Ishikawa (cell line): ENCODE measurements around the gene C19orf81.

ENCODE experiments used
- CEBPB ChIP-seq: IDR thresholded peaks from 2 replicates; pipeline ENCODE4 v1.6.1; 2012
- CREB1 ChIP-seq: IDR thresholded peaks from 2 replicates; pipeline ENCODE4 v1.6.1; 2012; ENCODE audit warnings: low read depth
- EGR1 ChIP-seq: IDR thresholded peaks from 2 replicates; pipeline ENCODE4 v1.6.1; 2012
- EP300 ChIP-seq: IDR thresholded peaks from 2 replicates; pipeline ENCODE4 v1.6.1; 2012; ENCODE audit warnings: borderline replicate concordance
- FOXM1 ChIP-seq: IDR thresholded peaks from 2 replicates; pipeline ENCODE4 v1.6.1; 2012; ENCODE audit warnings: low read depth, borderline replicate concordance
- MAX ChIP-seq: IDR thresholded peaks from 2 replicates; pipeline ENCODE4 v1.6.1; 2012
- NFIC ChIP-seq: IDR thresholded peaks from 2 replicates; pipeline ENCODE4 v1.6.1; 2012
- RAD21 ChIP-seq: IDR thresholded peaks from 2 replicates; pipeline ENCODE4 v1.6.1; 2012; ENCODE audit warnings: low read depth
- TAF1 ChIP-seq: IDR thresholded peaks from 2 replicates; pipeline ENCODE4 v1.6.1; 2012; ENCODE audit warnings: low read depth, mild to moderate bottlenecking
- TCF12 ChIP-seq: IDR thresholded peaks from 2 replicates; pipeline ENCODE4 v1.6.1; 2012; ENCODE audit warnings: low read depth
- TEAD4 ChIP-seq: IDR thresholded peaks from 2 replicates; pipeline ENCODE4 v1.6.1; 2012
- YY1 ChIP-seq: IDR thresholded peaks from 2 replicates; pipeline ENCODE4 v1.6.1; 2012; ENCODE audit warnings: low read depth
- ZBTB7A ChIP-seq: IDR thresholded peaks from 2 replicates; pipeline ENCODE4 v1.6.1; 2012; ENCODE audit warnings: low read depth
- TF ChIP-seq, protein P1 (sequence below): IDR thresholded peaks from 2 replicates; pipeline ENCODE4 v1.6.1; 2012
- TF ChIP-seq, protein P2 (sequence below): IDR thresholded peaks from 2 replicates; pipeline ENCODE4 v1.6.1; 2012; ENCODE audit warnings: low read depth, mild to moderate bottlenecking

C19orf81 gene

GRCh38 chr19:50688766-50689165 is 39.5 kb downstream of the C19orf81 start:
- no peak for TF ChIP-seq CEBPB
- TF ChIP-seq EGR1: no peak
- no peak for TF ChIP-seq EP300
- TF ChIP-seq YY1: no peak
- TF ChIP-seq TCF12: no peak
- TF ChIP-seq TEAD4: no peak
- no peak for TF ChIP-seq ZBTB7A
- TF ChIP-seq, protein P1, sequence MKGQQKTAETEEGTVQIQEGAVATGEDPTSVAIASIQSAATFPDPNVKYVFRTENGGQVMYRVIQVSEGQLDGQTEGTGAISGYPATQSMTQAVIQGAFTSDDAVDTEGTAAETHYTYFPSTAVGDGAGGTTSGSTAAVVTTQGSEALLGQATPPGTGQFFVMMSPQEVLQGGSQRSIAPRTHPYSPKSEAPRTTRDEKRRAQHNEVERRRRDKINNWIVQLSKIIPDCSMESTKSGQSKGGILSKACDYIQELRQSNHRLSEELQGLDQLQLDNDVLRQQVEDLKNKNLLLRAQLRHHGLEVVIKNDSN: no peak
- no peak for TF ChIP-seq RAD21
- no peak for TF ChIP-seq TAF1
- no peak for TF ChIP-seq FOXM1
- no peak for TF ChIP-seq CREB1
- no peak for TF ChIP-seq MAX
- TF ChIP-seq, protein P2, sequence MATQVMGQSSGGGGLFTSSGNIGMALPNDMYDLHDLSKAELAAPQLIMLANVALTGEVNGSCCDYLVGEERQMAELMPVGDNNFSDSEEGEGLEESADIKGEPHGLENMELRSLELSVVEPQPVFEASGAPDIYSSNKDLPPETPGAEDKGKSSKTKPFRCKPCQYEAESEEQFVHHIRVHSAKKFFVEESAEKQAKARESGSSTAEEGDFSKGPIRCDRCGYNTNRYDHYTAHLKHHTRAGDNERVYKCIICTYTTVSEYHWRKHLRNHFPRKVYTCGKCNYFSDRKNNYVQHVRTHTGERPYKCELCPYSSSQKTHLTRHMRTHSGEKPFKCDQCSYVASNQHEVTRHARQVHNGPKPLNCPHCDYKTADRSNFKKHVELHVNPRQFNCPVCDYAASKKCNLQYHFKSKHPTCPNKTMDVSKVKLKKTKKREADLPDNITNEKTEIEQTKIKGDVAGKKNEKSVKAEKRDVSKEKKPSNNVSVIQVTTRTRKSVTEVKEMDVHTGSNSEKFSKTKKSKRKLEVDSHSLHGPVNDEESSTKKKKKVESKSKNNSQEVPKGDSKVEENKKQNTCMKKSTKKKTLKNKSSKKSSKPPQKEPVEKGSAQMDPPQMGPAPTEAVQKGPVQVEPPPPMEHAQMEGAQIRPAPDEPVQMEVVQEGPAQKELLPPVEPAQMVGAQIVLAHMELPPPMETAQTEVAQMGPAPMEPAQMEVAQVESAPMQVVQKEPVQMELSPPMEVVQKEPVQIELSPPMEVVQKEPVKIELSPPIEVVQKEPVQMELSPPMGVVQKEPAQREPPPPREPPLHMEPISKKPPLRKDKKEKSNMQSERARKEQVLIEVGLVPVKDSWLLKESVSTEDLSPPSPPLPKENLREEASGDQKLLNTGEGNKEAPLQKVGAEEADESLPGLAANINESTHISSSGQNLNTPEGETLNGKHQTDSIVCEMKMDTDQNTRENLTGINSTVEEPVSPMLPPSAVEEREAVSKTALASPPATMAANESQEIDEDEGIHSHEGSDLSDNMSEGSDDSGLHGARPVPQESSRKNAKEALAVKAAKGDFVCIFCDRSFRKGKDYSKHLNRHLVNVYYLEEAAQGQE: no peak
- TF ChIP-seq NFIC: no peak

- TF ChIP-seq FOXM1 (no peak), NFIC (no peak), EP300 (no peak), YY1 (no peak), MAX (no peak), TCF12 (no peak), TEAD4 (no peak), RAD21 (no peak), CEBPB (no peak), TAF1 (no peak), CREB1 (no peak), ZBTB7A (no peak), EGR1 (no peak)
- TF ChIP-seq, protein P2: no peak
- TF ChIP-seq, protein P1: no peak
Observed at GRCh38 chr19:50690439-50690838, 41.2 kb downstream of the C19orf81 start.

DNA sequence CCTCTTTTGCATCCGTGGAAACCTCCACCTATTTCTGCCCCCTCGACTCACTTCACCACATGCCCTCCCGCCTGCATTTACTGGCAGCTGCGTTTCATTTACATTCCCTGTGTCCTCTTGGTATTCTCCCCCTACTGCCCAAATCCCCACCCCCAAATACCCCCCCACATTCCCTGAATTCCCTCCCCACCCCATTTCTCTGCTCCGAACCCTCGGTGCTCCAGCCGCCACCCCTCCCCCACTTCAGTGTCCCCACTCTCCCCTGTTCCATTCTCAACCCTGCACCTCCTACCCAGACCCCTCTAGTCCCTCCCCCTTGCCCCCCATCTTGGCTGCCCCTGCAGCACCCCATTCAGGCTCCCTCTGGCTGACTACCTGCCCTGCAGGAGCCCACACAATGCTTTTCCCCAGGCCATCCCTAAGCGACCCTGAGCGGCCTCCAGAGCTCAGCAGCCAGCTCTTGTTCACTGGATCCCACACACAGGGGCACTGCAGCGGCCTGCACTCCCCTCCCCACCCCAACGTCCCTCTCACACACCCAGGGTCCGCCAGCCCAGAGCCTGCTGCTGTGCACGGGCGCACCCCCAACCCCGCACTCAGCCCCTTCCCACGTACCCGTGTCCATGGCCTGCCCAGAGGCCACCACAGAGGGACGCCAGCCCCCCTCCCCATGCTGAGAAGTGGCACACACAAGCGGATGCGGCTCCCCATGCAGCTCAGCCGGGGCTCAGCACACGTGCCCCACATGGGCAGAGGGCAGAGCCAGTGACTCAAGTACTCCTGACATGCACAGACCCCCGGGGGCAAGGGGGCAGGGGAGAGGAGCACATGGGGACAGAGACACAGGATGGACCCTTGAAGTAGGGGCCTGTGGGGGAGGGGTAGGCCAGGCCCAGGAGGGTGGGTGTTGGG is 44.1 kb downstream of the C19orf81 start:
- no peak for TF ChIP-seq YY1

DNA sequence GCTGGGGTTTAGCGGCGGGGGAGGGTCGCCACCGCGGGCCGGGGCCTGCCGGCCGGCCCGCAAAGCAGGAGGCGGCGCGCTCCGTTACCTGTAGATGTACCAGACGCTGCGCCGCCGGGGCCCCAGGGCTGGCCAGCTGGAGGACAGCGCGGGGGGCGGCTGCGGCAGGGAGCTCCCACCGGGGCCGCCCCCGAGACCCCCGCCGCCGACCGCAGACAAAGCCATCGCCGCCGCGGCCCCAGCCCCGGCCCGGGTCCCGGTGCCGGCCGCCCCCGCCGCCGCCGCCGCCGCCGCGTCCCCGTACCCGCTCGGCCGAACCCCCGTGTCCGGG is 45.5 kb downstream of the C19orf81 start:
- no peak for TF ChIP-seq TEAD4
- TF ChIP-seq NFIC: no peak
- TF ChIP-seq EGR1: no peak
- TF ChIP-seq FOXM1: no peak
- TF ChIP-seq CREB1: no peak
- no peak for TF ChIP-seq CEBPB

DNA sequence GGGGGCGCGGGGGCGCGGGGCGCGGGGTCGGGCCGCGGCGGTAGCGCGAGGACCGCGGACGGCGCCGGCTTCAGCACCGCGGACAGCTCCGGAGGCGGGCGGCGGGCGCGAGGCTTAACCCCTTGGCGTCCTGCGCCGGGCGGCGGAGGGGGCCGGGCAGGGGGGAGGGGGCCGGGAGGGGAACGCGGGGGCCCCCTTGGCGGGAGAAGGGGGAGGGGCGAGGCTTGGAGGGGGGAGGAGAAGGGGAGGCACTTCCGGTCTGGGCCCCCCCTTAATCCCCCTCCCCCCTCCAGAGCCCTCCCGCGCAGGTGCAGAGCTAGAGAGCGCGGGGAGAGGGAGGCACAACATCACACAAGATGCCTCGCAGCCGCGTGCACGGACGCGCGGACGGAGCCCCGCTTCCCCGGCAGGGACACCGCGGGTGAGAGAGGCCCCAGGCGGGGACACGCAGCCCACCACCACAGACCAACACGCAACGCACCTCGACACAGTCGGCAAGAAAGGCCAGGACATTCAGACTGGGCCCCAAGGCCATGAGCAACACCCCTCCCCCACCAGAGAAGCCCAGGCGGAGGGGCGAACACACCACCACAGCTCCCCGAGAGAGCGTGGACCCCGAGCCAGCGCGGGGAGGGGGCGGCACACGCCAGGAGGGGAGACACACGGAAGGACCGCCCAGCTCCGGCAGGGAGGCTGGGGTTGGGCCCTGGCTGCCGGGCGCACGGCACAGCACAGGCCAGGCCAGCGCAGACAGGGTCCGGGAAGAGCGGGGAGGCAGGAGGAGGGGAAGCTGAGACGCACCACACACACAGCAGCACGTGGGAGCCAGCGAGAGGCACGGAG is 46.2 kb downstream of the C19orf81 start:
- TF ChIP-seq ZBTB7A (peak; percentile 34; the same call in 1 of the 2 replicates), TCF12 (no peak)
- TF ChIP-seq, protein P2: peak; percentile 79
- TF ChIP-seq, protein P1: no peak
